SK-N-MC (cell line): ENCODE measurements around the gene CDK4.

Experiments used
- EZH2 ChIP-seq: fragments of 200-600 bp; sonication (generic); IDR thresholded peaks from one replicate; pipeline ENCODE4 v1.6.1; 2017; ENCODE audit warnings: antibody characterized with exemption
- FOXP2 ChIP-seq: optimal IDR thresholded peaks from 2 replicates; pipeline ENCODE3; 2011; ENCODE audit warnings: mild to moderate bottlenecking, moderate library complexity; ENCODE audit not compliant: insufficient read depth; ENCODE audit errors: extremely low read length, control extremely low read depth
- POLR2AphosphoS5 ChIP-seq: IDR thresholded peaks from 2 replicates; pipeline ENCODE4 v1.6.1; 2012; ENCODE audit warnings: mild to moderate bottlenecking, low read depth, low read length, borderline replicate concordance

GRCh38 chr12:57755454-57756372 is 3.6 kb upstream of the CDK4 start:
- TF ChIP-seq EZH2 (no peak), POLR2AphosphoS5 (no peak), FOXP2 (no peak)
